Osteoblast (primary cell): Measurements from ENCODE around the gene THAP11. TPM values are rescaled to one million over a fixed set of nuclear protein-coding genes. Genes with fewer than 3 reads are reported as not detected.
"Not testable (repeated sequence)": the region's sequence is repeated elsewhere in the genome, so short reads cannot be mapped to it uniquely, and the experiment has no call there.

Source experiments
- DNase-seq: peaks from one replicate; pipeline ENCODE4 v3.0.0; 2011; ENCODE audit warnings: low spot score, mixed read lengths; ENCODE audit not compliant: insufficient read length; ENCODE audit errors: missing footprints
- H2AFZ ChIP-seq: 2 replicates; pipeline ENCODE4 v1.6.0; 2011; ENCODE audit warnings: mild to moderate bottlenecking, low read length
- H3K27ac ChIP-seq: 2 replicates; pipeline ENCODE4 v1.5.1; 2011; ENCODE audit warnings: mild to moderate bottlenecking, low read depth, low read length, moderate library complexity
- H3K27me3 ChIP-seq: 2 replicates; pipeline ENCODE4 v1.6.0; 2012; ENCODE audit warnings: mild to moderate bottlenecking, control low read depth, inconsistent platforms, low read length, moderate library complexity; ENCODE audit not compliant: insufficient read depth
- H3K36me3 ChIP-seq: 2 replicates; pipeline ENCODE4 v1.5.1; 2011; ENCODE audit warnings: mild to moderate bottlenecking, low read length, control low read depth, moderate library complexity; ENCODE audit not compliant: insufficient read depth
- H3K4me1 ChIP-seq: 2 replicates; pipeline ENCODE4 v1.5.1; 2011; ENCODE audit warnings: mild to moderate bottlenecking, low read length, control low read depth, moderate library complexity; ENCODE audit not compliant: insufficient read depth
- H3K4me2 ChIP-seq: 2 replicates; pipeline ENCODE4 v1.6.0; 2011; ENCODE audit warnings: mild to moderate bottlenecking, low read length; ENCODE audit not compliant: insufficient read depth
- H3K4me3 ChIP-seq: fragments of 200-600 bp; sonication (generic); 3 replicates; pipeline ENCODE4 v1.5.1; 2012; ENCODE audit warnings: mild to moderate bottlenecking, low read length, inconsistent platforms; ENCODE audit not compliant: insufficient read depth
- H3K79me2 ChIP-seq: 2 replicates; pipeline ENCODE4 v1.6.0; 2012; ENCODE audit warnings: mild to moderate bottlenecking, low read length, control low read depth, inconsistent platforms; ENCODE audit not compliant: insufficient read depth
- H3K9me3 ChIP-seq: 2 replicates; pipeline ENCODE4 v1.5.1; 2011; ENCODE audit warnings: low read depth, low read length, control low read depth
- H4K20me1 ChIP-seq: 2 replicates; pipeline ENCODE4 v1.6.0; 2012; ENCODE audit warnings: mild to moderate bottlenecking, low read length, control low read depth; ENCODE audit not compliant: insufficient read depth
- total RNA-seq: library from RNA; depleted of rRNA; stranded (reverse); fragments of >200 nt; gene quantifications from 2 replicates; pipeline ENCODE4 v1.2.3, GENCODE V29; 2012
- TF ChIP-seq, protein P1 (sequence below): IDR thresholded peaks from 2 replicates; pipeline ENCODE4 v1.5.1; 2011; ENCODE audit warnings: mild to moderate bottlenecking, low read depth, low read length, moderate library complexity; ENCODE audit errors: extremely low read depth

The THAP11 gene
- total RNA-seq, 1 donor: 25.7 TPM

DNA sequence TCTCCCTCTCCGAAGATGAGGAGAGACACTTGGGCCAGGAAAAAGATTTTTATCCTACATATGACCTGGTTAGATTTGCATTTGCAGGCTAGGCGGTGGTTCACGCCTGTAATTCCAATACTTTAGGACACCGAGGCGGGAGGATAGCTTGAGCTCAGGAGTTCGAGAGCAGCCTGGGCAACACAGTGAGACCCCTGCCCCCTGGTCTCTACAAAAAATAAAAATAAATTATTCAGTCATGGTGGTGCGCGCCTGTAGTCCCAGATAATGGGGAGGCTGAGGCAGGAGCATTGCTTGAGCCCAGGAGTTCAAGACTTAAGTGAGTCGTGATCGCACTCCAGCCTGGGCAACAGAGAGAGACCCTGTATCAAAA, 7.9 kb upstream of the THAP11 start:
- Histone ChIP-seq H3K36me3 (peaks cover 27% of the 10 kb centered on the region), H3K27me3 (no peaks in the 10 kb centered on the region)

DNA sequence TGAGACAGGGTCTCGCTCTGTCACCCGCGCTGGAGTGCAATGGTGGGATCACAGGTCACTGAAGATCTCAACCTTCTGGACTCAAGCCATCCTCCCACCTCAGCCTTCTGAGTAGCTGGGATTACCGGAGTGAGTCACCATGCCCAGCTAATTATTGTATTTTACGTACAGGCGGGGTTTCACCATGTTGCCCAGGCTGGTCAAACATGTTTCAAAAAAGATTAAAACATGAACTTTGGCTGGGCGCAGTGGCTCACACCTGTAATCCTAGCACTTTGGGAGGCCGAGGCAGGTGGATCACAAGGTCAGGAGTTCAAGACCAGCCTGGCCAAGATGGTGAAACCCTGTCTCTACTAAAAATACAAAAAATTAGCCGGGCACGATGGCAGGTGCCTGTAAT, 4.9 kb upstream of the THAP11 start:
- H3K9me3 ChIP-seq, H3K4me3 ChIP-seq, H3K27me3 ChIP-seq, H3K27ac ChIP-seq, H2AFZ ChIP-seq, H4K20me1 ChIP-seq, DNase-seq, H3K4me2 ChIP-seq, H3K36me3 ChIP-seq: not testable (repeated sequence)
- Histone ChIP-seq H3K4me1 (peaks cover 16% of the 10 kb centered on the region), H3K79me2 (peaks cover 18% of the 10 kb centered on the region)

More for the DNA sequence above, 7.9 kb upstream of the THAP11 start:
- no peaks in the 10 kb centered on the region for H3K9me3 ChIP-seq
- H3K79me2 ChIP-seq: peaks cover 26% of the 10 kb centered on the region
- H3K4me3 ChIP-seq: peak overlapping the region; percentile 81
- DNase-seq: no peak
- H3K4me2 ChIP-seq: peak overlapping the region; percentile 90
- no peaks in the 10 kb centered on the region for H4K20me1 ChIP-seq
- TF ChIP-seq, protein P1, sequence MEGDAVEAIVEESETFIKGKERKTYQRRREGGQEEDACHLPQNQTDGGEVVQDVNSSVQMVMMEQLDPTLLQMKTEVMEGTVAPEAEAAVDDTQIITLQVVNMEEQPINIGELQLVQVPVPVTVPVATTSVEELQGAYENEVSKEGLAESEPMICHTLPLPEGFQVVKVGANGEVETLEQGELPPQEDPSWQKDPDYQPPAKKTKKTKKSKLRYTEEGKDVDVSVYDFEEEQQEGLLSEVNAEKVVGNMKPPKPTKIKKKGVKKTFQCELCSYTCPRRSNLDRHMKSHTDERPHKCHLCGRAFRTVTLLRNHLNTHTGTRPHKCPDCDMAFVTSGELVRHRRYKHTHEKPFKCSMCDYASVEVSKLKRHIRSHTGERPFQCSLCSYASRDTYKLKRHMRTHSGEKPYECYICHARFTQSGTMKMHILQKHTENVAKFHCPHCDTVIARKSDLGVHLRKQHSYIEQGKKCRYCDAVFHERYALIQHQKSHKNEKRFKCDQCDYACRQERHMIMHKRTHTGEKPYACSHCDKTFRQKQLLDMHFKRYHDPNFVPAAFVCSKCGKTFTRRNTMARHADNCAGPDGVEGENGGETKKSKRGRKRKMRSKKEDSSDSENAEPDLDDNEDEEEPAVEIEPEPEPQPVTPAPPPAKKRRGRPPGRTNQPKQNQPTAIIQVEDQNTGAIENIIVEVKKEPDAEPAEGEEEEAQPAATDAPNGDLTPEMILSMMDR: no peak
- peak overlapping the region; percentile 97 for H2AFZ ChIP-seq
- peak overlapping the region; percentile 76 for H3K27ac ChIP-seq
- peaks cover 12% of the 10 kb centered on the region for H3K4me1 ChIP-seq

DNA sequence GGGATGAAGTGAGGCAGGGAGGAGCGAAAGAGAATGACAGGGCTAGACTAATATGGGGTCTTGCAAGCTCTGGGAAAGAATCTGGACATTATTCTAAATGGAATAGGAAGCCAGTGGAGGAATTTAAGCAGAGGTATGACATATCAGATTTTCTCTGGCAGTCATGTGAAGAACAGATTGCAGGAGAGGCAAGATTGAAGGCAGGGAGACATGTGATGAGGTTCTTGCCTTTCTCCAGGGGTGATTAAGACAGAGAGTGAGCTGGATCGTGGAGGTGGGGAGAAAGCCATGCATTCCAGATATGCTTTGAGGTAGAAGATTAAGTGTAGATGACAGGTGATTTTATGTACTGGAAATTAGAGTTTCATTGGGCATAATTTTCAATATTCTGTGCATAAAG, 4.3 kb upstream of the THAP11 start:
- Histone ChIP-seq H3K4me2 (no peak overlapping the region), H3K27ac (no peak overlapping the region), H3K79me2 (peaks cover 13% of the 10 kb centered on the region), H4K20me1 (no peaks in the 10 kb centered on the region), H3K9me3 (no peaks in the 10 kb centered on the region), H2AFZ (no peak overlapping the region), H3K4me1 (peaks cover 13% of the 10 kb centered on the region), H3K27me3 (no peaks in the 10 kb centered on the region), H3K4me3 (no peak overlapping the region), H3K36me3 (no peaks in the 10 kb centered on the region)
- DNase-seq: peak; percentile 65
- TF ChIP-seq, protein P1: no peak

DNA sequence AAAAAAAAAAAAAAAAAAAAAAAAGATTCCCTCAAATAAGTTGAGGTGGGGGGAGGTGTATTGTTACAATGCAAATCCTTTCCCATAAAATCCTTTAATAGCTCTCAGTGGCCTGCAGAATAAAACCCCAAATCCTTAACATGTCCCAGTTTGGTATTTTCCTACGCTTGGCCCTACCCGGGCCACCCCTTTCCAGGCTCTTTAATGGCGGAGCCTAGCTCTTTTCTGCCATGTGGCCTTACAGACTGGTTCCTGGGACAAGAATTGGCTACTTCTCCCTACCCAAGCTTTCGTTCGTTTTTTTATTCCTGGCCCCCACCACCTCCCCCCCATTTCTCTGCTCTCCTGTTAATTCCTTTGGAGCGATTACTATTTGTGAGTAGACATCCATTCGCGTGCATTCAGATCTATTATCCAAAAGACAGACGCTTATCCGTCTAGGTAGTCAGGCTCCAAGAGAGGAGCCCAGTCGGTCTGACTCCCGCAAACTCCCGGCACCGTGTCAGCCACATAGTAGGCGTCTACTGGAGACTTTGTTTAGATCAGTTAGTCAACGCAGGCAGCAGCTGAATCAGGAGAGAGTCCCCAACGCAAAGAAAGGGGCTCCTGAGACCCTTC, 813 bp upstream of the THAP11 start:
- H2AFZ ChIP-seq: peak overlapping the region; percentile 100
- H4K20me1 ChIP-seq: peaks cover 8% of the 10 kb centered on the region
- DNase-seq: no peak
- H3K4me1 ChIP-seq: peaks cover 37% of the 10 kb centered on the region
- peak overlapping the region; percentile 98 for H3K4me3 ChIP-seq
- H3K27me3 ChIP-seq: no peaks in the 10 kb centered on the region
- TF ChIP-seq, protein P1: no peak
- H3K9me3 ChIP-seq: no peaks in the 10 kb centered on the region
- peak overlapping the region; percentile 91 for H3K27ac ChIP-seq
- H3K4me2 ChIP-seq: peak overlapping the region; percentile 95
- H3K36me3 ChIP-seq: no peaks in the 10 kb centered on the region
- H3K79me2 ChIP-seq: peaks cover 33% of the 10 kb centered on the region
